Measurements from ENCODE around the gene PSMA6.
"Not testable (repeated sequence)": the region's sequence is repeated elsewhere in the genome, so short reads cannot be mapped to it uniquely, and the experiment has no call there.

Gene PSMA6

GRCh38 chr14:35285168-35286002 lies 6.8 kb upstream of the PSMA6 start:
- peak; percentile 18 for DNase-seq

GRCh38 chr14:35286003-35286600 lies 6.1 kb upstream of the PSMA6 start:
- DNase-seq: no peak

- no peak for DNase-seq
These were observed 5.5 kb upstream of the PSMA6 start for GRCh38 chr14:35286707-35287106.

- DNase-seq: no peak
These were observed 4.7 kb upstream of the PSMA6 start for GRCh38 chr14:35287431-35288013.

GRCh38 chr14:35289623-35290022 lies 2.6 kb upstream of the PSMA6 start:
- no peak for DNase-seq

DNA sequence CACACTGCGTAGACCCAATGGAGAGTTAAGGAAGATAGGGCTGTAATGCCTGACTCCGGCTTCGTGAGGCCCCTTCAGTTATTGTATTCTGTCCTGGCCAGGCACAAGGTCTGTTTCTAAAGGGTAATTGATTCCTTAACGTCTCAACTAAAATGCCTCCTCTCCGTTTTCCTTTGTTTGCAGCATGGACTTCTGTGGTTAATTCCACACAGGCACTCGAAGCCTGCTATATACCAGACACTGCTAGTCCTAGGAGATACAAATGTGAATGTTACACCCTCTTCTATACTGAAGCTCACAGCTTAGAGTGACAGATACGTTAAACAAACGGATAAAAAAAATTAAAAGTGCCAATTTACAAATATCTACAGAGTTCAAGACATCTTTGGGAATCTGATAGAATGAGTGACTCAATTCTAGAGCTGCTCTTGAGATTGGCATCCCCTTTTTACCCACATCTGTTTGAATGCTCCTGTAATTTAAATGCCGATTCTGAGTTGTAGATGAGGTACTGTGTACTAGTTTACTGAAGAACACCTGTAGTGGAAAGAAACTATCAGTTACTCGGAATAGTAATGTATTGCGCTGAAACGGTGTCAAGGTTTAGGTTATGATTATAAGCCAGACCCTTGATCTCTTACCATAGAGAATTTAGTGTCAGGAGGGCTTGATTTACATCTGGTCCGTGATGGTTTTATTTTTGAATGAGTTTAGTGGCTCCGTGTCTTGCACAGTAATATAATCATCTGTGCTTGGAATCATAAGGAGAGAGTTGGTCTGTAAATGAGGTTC lies 784 bp downstream of the PSMA6 start:
- no peak for DNase-seq

- no peak for DNase-seq
These were observed 3.6 kb downstream of the PSMA6 start for GRCh38 chr14:35295845-35296161.

DNA sequence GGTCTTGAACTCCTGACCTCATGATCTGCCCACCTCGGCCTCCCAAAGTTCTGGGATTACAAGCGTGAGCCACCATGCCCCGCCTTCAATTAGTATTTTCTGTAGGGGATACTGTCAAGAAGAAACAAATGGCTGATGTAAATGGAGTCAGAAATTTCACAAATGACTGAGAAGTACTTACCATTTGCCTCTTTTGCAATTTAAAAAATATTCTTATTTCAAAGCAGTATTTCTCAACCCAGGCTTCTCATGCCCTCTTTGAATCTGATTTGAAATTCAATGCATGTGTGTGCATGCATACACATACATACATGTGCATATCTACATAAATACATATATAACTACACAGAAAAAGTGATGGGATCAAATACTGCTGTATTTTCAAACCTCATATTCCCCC lies 4.4 kb downstream of the PSMA6 start:
- no peak for DNase-seq

GRCh38 chr14:35297706-35298105 lies 5.5 kb downstream of the PSMA6 start:
- DNase-seq: no peak

- no peak for DNase-seq
These were observed 6.2 kb downstream of the PSMA6 start for GRCh38 chr14:35298351-35298750.

GRCh38 chr14:35299708-35300107 lies 7.5 kb downstream of the PSMA6 start:
- DNase-seq: no peak

DNA sequence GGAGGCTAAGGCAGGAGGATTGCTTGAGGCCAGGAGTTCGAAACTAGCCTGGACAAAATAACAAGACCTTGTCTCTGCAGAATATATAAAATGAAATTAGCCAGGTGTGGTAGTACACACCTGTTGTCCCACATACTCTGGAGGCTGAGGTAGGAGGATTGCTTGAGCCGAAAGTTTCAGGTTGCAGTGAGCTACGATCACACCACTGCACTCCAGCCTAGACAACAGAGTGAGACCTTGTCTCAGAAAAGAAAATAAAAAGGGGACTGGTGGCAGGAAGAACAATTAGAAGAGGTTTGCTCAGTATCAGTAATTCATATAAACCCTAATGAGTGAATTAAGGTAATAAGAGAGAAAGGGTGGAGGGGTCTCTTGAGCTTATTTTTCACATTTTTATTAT lies 8.0 kb downstream of the PSMA6 start:
- DNase-seq: no peak

- not testable (repeated sequence) for DNase-seq
These were observed 9.2 kb downstream of the PSMA6 start for GRCh38 chr14:35301334-35301733.

GRCh38 chr14:35301735-35302528 lies 9.8 kb downstream of the PSMA6 start:
- no peak for DNase-seq

DNA sequence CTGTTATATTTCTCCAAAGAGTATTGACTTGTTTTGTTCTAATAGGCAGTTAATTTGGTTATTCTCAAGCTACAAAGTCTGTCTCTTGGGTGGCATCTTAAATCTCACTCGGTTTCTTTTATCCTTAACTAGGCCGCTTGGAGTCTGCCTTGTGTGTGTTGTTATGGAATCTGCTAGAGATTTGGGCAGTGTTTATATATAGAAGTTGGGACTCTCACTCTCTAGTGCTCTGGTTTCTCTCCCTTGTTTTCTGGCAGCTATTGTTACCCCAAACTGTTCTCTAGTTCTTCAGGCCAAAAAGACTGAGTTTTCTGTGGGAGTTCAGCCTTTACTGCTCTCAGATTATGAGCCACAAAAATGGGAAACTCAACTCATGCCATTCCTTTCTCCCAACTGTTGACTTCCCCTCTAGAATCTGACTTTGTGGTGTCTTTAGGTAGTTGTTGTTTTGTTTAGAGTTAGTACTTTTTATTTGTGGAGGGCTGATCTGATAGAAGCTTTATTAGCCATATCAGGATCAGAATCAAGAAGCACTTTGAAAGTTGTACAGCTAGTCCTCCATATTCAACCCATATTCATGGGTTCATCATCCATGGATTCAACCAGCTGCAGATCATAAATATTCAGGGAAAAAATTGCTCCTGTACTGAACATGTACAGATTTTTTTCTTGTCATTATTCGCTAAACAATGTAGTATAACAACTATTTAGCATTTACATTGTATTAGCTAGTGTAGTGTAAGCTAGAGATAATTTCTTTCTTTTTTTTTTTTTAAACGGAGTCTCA lies 11.2 kb downstream of the PSMA6 start:
- no peak for DNase-seq

DNA sequence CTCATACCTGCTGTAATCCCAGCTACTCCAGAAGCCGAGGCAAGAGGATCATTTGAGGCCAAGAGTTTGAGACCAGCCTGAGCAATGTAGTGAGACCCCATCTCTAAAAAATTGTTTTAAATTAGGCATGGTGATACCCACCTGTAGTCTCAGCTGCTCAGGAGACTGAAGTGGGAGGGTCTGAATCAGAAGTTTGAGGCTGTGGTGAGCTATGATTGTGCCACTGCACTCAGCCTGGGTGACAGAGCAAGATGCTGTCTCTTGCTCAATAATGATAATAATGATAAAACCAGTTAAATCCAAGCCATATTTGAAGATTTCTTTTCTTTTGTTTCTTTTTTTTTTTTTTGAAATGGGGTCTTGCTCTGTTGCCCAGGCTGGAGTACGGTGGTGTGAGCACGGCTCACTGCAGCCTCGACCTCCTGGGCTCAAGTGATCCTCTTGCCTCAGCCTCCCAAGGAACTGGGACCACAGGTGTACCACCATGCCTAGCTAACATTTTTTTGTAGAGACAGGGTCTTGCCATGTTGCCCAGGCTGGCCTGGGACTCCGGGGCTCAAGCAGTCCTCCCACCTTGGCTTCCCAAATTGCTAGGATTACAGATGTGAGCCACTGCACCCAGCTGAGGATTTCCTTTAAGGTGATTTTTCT lies 12.8 kb downstream of the PSMA6 start:
- no peak for DNase-seq

- DNase-seq: no peak
These were observed 13.5 kb downstream of the PSMA6 start for GRCh38 chr14:35305633-35306032.

DNA sequence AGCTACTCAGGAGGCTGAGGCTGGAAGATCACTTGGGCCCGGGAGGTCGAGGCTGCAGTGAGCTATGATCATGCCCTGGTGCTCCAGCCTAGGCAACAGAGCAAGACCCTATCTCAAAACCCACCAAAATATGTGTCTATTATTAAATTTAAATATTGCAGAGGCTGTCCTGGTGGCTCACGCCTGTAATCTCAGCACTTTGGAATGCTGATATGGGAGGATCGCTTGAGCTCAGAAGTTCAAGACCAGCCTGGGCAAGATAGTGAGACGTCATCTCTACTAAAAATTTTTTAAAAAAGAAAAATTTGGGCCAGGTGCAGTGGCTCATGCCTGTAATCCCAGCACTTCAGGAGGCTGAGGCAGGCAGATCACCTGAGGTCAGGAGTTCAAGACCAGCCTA lies 13.9 kb downstream of the PSMA6 start:
- no peak for DNase-seq

DNA sequence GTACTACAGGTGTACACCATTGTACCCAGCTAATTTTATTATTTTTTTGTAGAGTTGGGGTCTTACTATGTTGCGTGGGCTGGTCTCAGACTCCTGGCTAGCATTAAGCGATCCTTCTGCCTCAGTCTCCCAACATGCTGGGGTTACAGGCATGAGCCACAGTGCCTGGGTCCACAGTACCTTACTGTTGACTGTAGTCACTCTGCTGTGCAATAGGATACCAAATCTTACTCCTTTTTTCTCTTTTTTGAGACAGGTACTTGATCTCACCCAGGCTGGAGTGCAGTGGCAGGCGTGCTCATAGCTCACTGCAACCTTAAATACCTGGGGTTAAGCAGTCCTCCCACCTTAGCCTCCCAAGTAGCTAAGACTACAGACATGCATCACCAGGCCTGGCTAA lies 25.6 kb downstream of the PSMA6 start:
- DNase-seq: no peak

GRCh38 chr14:35319509-35319908 lies 27.3 kb downstream of the PSMA6 start:
- DNase-seq: no peak

- no peak for DNase-seq
These were observed 28.3 kb downstream of the PSMA6 start for GRCh38 chr14:35320472-35320871.

Data from fibroblast of upper back skin (primary cell).